Measurements from ENCODE around the gene CREB3L2.

Gene CREB3L2

GRCh38 chr7:138004936-138005335 is 3.0 kb upstream of the CREB3L2 start:
- DNase-seq (ENCODE audit: low read depth): no peak
- TF ChIP-seq CTCF (IDR thresholded peaks at IDR 0.05; ENCODE audit: control insufficient read depth, extremely low read depth, insufficient read depth): no peak
- no peak overlapping the region for H3K4me3 ChIP-seq (ENCODE audit: low read depth, low read length)

- DNase-seq (ENCODE audit: low read depth): no peak
- TF ChIP-seq CTCF (IDR thresholded peaks at IDR 0.05; ENCODE audit: control insufficient read depth, extremely low read depth, insufficient read depth): no peak
- no peak overlapping the region for H3K4me3 ChIP-seq (ENCODE audit: low read depth, low read length)
Measured at GRCh38 chr7:138004046-138004445, 2.2 kb upstream of the CREB3L2 start.

GRCh38 chr7:138002828-138003189 is 923 bp upstream of the CREB3L2 start:
- no peak for DNase-seq (ENCODE audit: low read depth)
- no peak for TF ChIP-seq CTCF (IDR thresholded peaks at IDR 0.05; ENCODE audit: control insufficient read depth, extremely low read depth, insufficient read depth)
- H3K4me3 ChIP-seq (ENCODE audit: low read depth, low read length): no peak overlapping the region

GRCh38 chr7:138002096-138002827 is 376 bp upstream of the CREB3L2 start:
- peak overlapping the region; percentile 95 for H3K4me3 ChIP-seq (ENCODE audit: low read depth, low read length)
- peak; percentile 99 for DNase-seq (ENCODE audit: low read depth)
- peak; percentile 64 for TF ChIP-seq CTCF (IDR thresholded peaks at IDR 0.05; ENCODE audit: control insufficient read depth, extremely low read depth, insufficient read depth)

- no peak for DNase-seq (ENCODE audit: low read depth)
- peak overlapping the region; percentile 95 for H3K4me3 ChIP-seq (ENCODE audit: low read depth, low read length)
- no peak for TF ChIP-seq CTCF (IDR thresholded peaks at IDR 0.05; ENCODE audit: control insufficient read depth, extremely low read depth, insufficient read depth)
Measured at GRCh38 chr7:138000081-138000701, 1.7 kb downstream of the CREB3L2 start.

GRCh38 chr7:137999496-138000080 is 2.3 kb downstream of the CREB3L2 start:
- peak overlapping the region; percentile 95 for H3K4me3 ChIP-seq (ENCODE audit: low read depth, low read length)
- DNase-seq (ENCODE audit: low read depth): no peak
- no peak for TF ChIP-seq CTCF (IDR thresholded peaks at IDR 0.05; ENCODE audit: control insufficient read depth, extremely low read depth, insufficient read depth)
